B cell (primary cell): ENCODE results near the gene ABHD10. TPM values are rescaled to one million over a fixed set of nuclear protein-coding genes. Genes with fewer than 3 reads are reported as not detected.

ENCODE experiments used
- ATAC-seq: fragments of 200-7000 bp; cut with Tn5 transposase; one replicate; pipeline ENCODE4 v1.10.0; 2021; ENCODE audit warnings: low read depth, mild to moderate bottlenecking, moderate number of reproducible peaks, moderate library complexity
- CTCF ChIA-PET: fragments of 350-600 bp; sonication (Branson Sonifier 250); formaldehyde crosslinking; loops from one replicate; lab custom pipeline; 2021; ENCODE audit warnings: antibody characterized with exemption, inconsistent platforms; lab: Charles Lee
- POLR2A ChIA-PET: fragments of 350-600 bp; sonication (Branson Sonifier 250); formaldehyde crosslinking; loops from one replicate; lab custom pipeline; 2021; ENCODE audit warnings: antibody characterized with exemption; lab: Charles Lee
- DNase-seq: peaks from one replicate; pipeline ENCODE4 v3.0.0; 2013
- H2AFZ ChIP-seq: 2 replicates; pipeline ENCODE4 v1.6.1; 2012; ENCODE audit warnings: mild to moderate bottlenecking, low read depth, low read length; ENCODE audit not compliant: insufficient read depth, poor library complexity, severe bottlenecking
- H3K27ac ChIP-seq, 2 donors: 1 replicate in 1 of 2; 2 replicates in 1 of 2; pipeline ENCODE4 v1.5.1; 2012 to 2013; ENCODE audit warnings: low read length in 2 of 2, mild to moderate bottlenecking in 2 of 2, moderate library complexity in 1 of 2
- H3K27me3 ChIP-seq, 4 experiments: fragments of 200-600 bp in 1 of 4; sonication (generic) in 1 of 4; replicated peaks in 1 of 4; 1 replicate in 2 of 4; 2 replicates in 2 of 4; pipeline versions ENCODE4 v1.6.1 to v1.7.0; 2013 to 2016; ENCODE audit warnings: low read length in 3 of 4, mild to moderate bottlenecking in 2 of 4, mixed read lengths in 1 of 4, moderate library complexity in 1 of 4; ENCODE audit not compliant: insufficient read depth in 4 of 4, control insufficient read depth in 3 of 4; ENCODE audit errors: control extremely low read depth in 1 of 4
- H3K36me3 ChIP-seq, 2 experiments: replicated peaks in 1 of 2; 1 replicate in 1 of 2; 2 replicates in 1 of 2; pipeline versions ENCODE4 v1.6.1 to v1.7.1; 2013; ENCODE audit warnings: low read length in 1 of 2; ENCODE audit not compliant: insufficient read depth in 2 of 2, control insufficient read depth in 1 of 2; ENCODE audit errors: control extremely low read depth in 1 of 2, extremely low read depth in 1 of 2
- H3K4me1 ChIP-seq, 2 donors: fragments of 200-600 bp in 1 of 2; sonication (generic) in 1 of 2; 1 replicate in 1 of 2; 2 replicates in 1 of 2; pipeline versions ENCODE4 v1.5.1 to v1.6.1; 2013 to 2017; ENCODE audit warnings: low read length in 2 of 2; ENCODE audit not compliant: control insufficient read depth in 2 of 2, insufficient read depth in 2 of 2
- H3K4me2 ChIP-seq: replicated peaks from 2 replicates; pipeline ENCODE3; 2012; ENCODE audit warnings: mild to moderate bottlenecking, low read depth, low read length; ENCODE audit not compliant: poor library complexity, severe bottlenecking
- H3K4me3 ChIP-seq, 5 experiments: fragments of 200-600 bp in 1 of 5; sonication (generic) in 1 of 5; 1 replicate in 3 of 5; 2 replicates in 2 of 5; pipeline versions ENCODE4 v1.5.1 to v1.7.0; 2011 to 2016; ENCODE audit warnings: low read length in 4 of 5, mild to moderate bottlenecking in 4 of 5, low read depth in 2 of 5, control low read depth in 1 of 5, moderate library complexity in 1 of 5; ENCODE audit not compliant: insufficient read depth in 1 of 5; ENCODE audit errors: control extremely low read depth in 1 of 5, extremely low read depth in 1 of 5
- H3K79me2 ChIP-seq: fragments of 200-600 bp; sonication (generic); one replicate; pipeline ENCODE4 v1.6.0; 2016; ENCODE audit warnings: low read length; ENCODE audit not compliant: control insufficient read depth, insufficient read depth
- H3K9ac ChIP-seq: fragments of 200-600 bp; sonication (generic); 2 replicates; pipeline ENCODE4 v1.6.1; 2017; ENCODE audit warnings: mild to moderate bottlenecking, low read length, moderate library complexity
- H3K9me3 ChIP-seq, 3 donors: one replicate each; pipeline versions ENCODE4 v1.6.1 to v1.7.1; 2013; ENCODE audit warnings: low read length in 2 of 3; ENCODE audit not compliant: control insufficient read depth in 2 of 3, insufficient read depth in 1 of 3; ENCODE audit errors: control extremely low read depth in 1 of 3
- H4K20me1 ChIP-seq: 2 replicates; pipeline ENCODE4 v1.6.0; 2012; ENCODE audit warnings: mild to moderate bottlenecking, low read length; ENCODE audit not compliant: insufficient read depth, control insufficient read depth, poor library complexity, severe bottlenecking
- H3K27ac Mint-ChIP-seq: one replicate; pipeline ENCODE4 v1.8.0; 2021; ENCODE audit warnings: mixed read lengths
- H3K27me3 Mint-ChIP-seq: one replicate; pipeline ENCODE4 v1.8.0; 2021; ENCODE audit warnings: mixed read lengths
- H3K4me1 Mint-ChIP-seq: one replicate; pipeline ENCODE4 v1.8.0; 2021; ENCODE audit warnings: mixed read lengths
- H3K4me3 Mint-ChIP-seq: one replicate; pipeline ENCODE4 v1.8.0; 2021; ENCODE audit warnings: mixed read lengths
- H3K9me3 Mint-ChIP-seq: one replicate; pipeline ENCODE4 v1.8.0; 2022; ENCODE audit warnings: mixed read lengths; ENCODE audit not compliant: insufficient read depth
- CTCF ChIP-seq: fragments of 200-600 bp; IDR thresholded peaks from one replicate; pipeline ENCODE4 v1.8.0; 2022; ENCODE audit warnings: antibody characterized with exemption, mild to moderate bottlenecking
- EZH2 ChIP-seq: IDR thresholded peaks from 2 replicates; pipeline ENCODE4 v1.6.1; 2012; ENCODE audit warnings: borderline replicate concordance, low read depth, mild to moderate bottlenecking, moderate library complexity, low read length; ENCODE audit not compliant: insufficient read depth, poor library complexity, severe bottlenecking
- WGBS: methylation state at CpG from one replicate; pipeline ENCODE4 v1.1.5; 2013; ENCODE audit warnings: missing lambda C conversion rate; ENCODE audit not compliant: insufficient coverage; 5-methylcytosine and 5-hydroxymethylcytosine counted together
- intact Hi-C: fragments of 100-400 bp; cut with micrococcal nuclease; formaldehyde crosslinking; loops from one replicate; pipeline ENCODE4 v1.10.0; 2022
- polyA plus RNA-seq: library from polyadenylated mRNA; depleted of rRNA; stranded (reverse); fragments of >200 nt; gene quantifications from 2 replicates; pipeline ENCODE4 v1.2.3, GENCODE V29; 2012
- total RNA-seq, 2 donors: library from RNA; stranded (reverse); fragments of 120-200 nt in 1 of 2; gene quantifications; 1 replicate in 1 of 2; 2 replicates in 1 of 2; pipeline versions ENCODE4 v1.2.3 to v1.2.4, GENCODE V29; 2013 to 2022

The ABHD10 gene
- total and polyA plus RNA-seq, 2 donors (not counting 1 experiment from before 2014, with no cell fraction given) = 22.1 to 40.1 TPM

DNA sequence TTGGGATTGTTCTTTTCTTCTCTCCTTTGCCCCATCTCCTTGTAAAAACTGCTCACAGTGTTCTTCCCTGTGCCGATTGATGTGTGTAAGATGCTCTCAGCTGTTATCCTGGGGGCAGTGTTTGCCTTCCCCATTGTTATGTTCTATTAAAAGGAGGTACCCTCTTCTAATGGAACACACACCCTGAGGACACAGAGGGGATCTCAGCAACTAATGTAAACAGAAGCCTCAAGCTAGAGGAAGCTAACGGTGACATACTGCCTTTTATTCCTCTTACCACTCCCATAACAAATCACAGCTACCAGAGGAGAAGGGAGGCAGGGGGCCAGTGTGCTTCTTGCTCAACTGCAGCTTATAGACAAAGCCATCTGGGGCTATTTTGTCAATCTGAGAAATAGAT lies 22.1 kb downstream of the ABHD10 start:
- Histone ChIP-seq H3K79me2 (no peaks in the 10 kb centered on the region), H3K4me3 (no peak overlapping the region), H3K36me3 (no peaks in the 10 kb centered on the region), H3K9me3 (no peaks in the 10 kb centered on the region), H3K4me2 (no peak overlapping the region), H3K27me3 (peaks cover 0 to 22% (median 6%) of the 10 kb centered on the region in 4 experiments), H4K20me1 (no peaks in the 10 kb centered on the region), H3K27ac (no peak overlapping the region), H3K4me1 (peaks cover 12 to 16% of the 10 kb centered on the region in 2 donors), H3K9ac (no peak overlapping the region), H2AFZ (no peak overlapping the region)
- POLR2A ChIA-PET = no interaction called here
- intact Hi-C loops = no loop called here
- Mint-ChIP-seq H3K9me3 (no peaks in the 10 kb centered on the region), H3K27me3 (peaks cover 11% of the 10 kb centered on the region), H3K27ac (no peak overlapping the region), H3K4me1 (peaks cover 16% of the 10 kb centered on the region), H3K4me3 (no peak overlapping the region)
- 100% methylated on average over 1 of the region's 2 CpGs for WGBS
- TF ChIP-seq EZH2 (no peak), CTCF (no peak)
- no peak for ATAC-seq
- DNase-seq = no peak
- CTCF ChIA-PET = interaction anchor here (1.2 to 2.7 kb wide), 3 partner anchors 8 to 12 kb away, joined by 4 to 14 read pairs (median 13); no protein-coding TSS in a partner anchor

GRCh38 chr3:112001526-112001925 lies 22.7 kb downstream of the ABHD10 start:
- POLR2A ChIA-PET = no interaction called here
- Histone ChIP-seq H3K4me2 (no peak overlapping the region), H3K36me3 (no peaks in the 10 kb centered on the region), H3K27me3 (peaks cover 0 to 22% (median 6%) of the 10 kb centered on the region in 4 experiments), H3K4me1 (peaks cover 12 to 16% of the 10 kb centered on the region in 2 donors), H3K4me3 (no peak overlapping the region), H2AFZ (no peak overlapping the region), H3K27ac (no peak overlapping the region), H3K79me2 (no peaks in the 10 kb centered on the region), H3K9me3 (no peaks in the 10 kb centered on the region), H4K20me1 (no peaks in the 10 kb centered on the region), H3K9ac (no peak overlapping the region)
- WGBS = no CpG with 5 or more reads among the region's 2 CpGs
- Mint-ChIP-seq H3K27ac (no peak overlapping the region), H3K4me1 (peaks cover 16% of the 10 kb centered on the region), H3K4me3 (no peak overlapping the region), H3K27me3 (peaks cover 11% of the 10 kb centered on the region), H3K9me3 (no peaks in the 10 kb centered on the region)
- CTCF ChIA-PET = interaction anchor here (0.9 to 2.7 kb wide), 4 partner anchors 8 to 12 kb away, joined by 3 to 13 read pairs (median 4); no protein-coding TSS in a partner anchor
- ATAC-seq = no peak
- intact Hi-C loops = no loop called here
- TF ChIP-seq CTCF (no peak), EZH2 (no peak)
- no peak for DNase-seq
